ENCODE data around the gene RGS5.

DNA sequence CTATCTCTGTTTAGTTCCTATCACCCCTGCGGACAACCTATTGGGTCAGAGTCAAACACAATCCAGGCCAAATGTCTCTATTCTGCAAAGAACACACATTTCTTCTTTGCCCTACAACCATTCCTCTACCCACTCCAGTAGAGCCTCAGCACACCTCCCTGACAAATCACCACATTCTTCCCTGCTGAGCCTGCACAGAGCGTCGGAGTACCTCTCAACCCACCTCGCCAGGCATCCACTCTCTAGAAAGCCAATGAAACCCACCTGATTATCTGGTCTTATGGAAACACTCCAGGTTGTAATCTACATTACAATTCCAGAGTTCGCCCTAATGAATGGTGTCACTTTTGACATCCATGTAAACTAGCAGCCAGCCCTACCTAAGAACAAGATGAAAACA is 47.1 kb downstream of the RGS5 start:
- no peak for TF ChIP-seq ZBTB33 (IDR thresholded peaks at IDR 0.05)
- TF ChIP-seq, protein P1, sequence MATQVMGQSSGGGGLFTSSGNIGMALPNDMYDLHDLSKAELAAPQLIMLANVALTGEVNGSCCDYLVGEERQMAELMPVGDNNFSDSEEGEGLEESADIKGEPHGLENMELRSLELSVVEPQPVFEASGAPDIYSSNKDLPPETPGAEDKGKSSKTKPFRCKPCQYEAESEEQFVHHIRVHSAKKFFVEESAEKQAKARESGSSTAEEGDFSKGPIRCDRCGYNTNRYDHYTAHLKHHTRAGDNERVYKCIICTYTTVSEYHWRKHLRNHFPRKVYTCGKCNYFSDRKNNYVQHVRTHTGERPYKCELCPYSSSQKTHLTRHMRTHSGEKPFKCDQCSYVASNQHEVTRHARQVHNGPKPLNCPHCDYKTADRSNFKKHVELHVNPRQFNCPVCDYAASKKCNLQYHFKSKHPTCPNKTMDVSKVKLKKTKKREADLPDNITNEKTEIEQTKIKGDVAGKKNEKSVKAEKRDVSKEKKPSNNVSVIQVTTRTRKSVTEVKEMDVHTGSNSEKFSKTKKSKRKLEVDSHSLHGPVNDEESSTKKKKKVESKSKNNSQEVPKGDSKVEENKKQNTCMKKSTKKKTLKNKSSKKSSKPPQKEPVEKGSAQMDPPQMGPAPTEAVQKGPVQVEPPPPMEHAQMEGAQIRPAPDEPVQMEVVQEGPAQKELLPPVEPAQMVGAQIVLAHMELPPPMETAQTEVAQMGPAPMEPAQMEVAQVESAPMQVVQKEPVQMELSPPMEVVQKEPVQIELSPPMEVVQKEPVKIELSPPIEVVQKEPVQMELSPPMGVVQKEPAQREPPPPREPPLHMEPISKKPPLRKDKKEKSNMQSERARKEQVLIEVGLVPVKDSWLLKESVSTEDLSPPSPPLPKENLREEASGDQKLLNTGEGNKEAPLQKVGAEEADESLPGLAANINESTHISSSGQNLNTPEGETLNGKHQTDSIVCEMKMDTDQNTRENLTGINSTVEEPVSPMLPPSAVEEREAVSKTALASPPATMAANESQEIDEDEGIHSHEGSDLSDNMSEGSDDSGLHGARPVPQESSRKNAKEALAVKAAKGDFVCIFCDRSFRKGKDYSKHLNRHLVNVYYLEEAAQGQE (IDR thresholded peaks at IDR 0.05) = no peak

Measured in liver (tissue), 1 donor.